Measurements from ENCODE around the gene PTBP3.

PTBP3 gene

GRCh38 chr9:112337547-112337946 is 4.1 kb upstream of the PTBP3 start:
- no peaks in the 10 kb centered on the region for H3K9me3 ChIP-seq (replicated peaks; ENCODE audit: insufficient read depth, low read length)
- H3K79me2 ChIP-seq (ENCODE audit: low read length) = peaks cover 2% of the 10 kb centered on the region
- no peaks in the 10 kb centered on the region for H3K4me1 ChIP-seq (ENCODE audit: low read length)
- H3K27me3 ChIP-seq (replicated peaks; ENCODE audit: insufficient read depth, low read length) = no peaks in the 10 kb centered on the region
- H3K9ac ChIP-seq (ENCODE audit: low read length) = no peak overlapping the region
- H4K20me1 ChIP-seq (ENCODE audit: insufficient read depth, low read length) = no peaks in the 10 kb centered on the region
- H2AFZ ChIP-seq (ENCODE audit: low read length) = no peak overlapping the region
- TF ChIP-seq EZH2phosphoT487 (IDR thresholded peaks at IDR 0.05; ENCODE audit: low read length) (no peak), EZH2 (optimal IDR thresholded peaks at IDR 0.05; ENCODE audit: low read depth, low read length) (no peak), CTCF (IDR thresholded peaks at IDR 0.05; ENCODE audit: low read length) (no peak)
- H3K27ac ChIP-seq (ENCODE audit: low read length) = no peak overlapping the region
- no peak overlapping the region for H3K4me3 ChIP-seq (ENCODE audit: low read length)
- DNase-seq = no peak
- peaks cover 14% of the 10 kb centered on the region for H3F3A ChIP-seq (ENCODE audit: insufficient read depth, low read length)
- no peak overlapping the region for H3K4me2 ChIP-seq (ENCODE audit: low read depth, low read length)
- H3K36me3 ChIP-seq (replicated peaks; ENCODE audit: insufficient read depth, low read length) = no peaks in the 10 kb centered on the region
- no peaks in the 10 kb centered on the region for H3K9me2 ChIP-seq (replicated peaks; ENCODE audit: insufficient read depth, low read length)

DNA sequence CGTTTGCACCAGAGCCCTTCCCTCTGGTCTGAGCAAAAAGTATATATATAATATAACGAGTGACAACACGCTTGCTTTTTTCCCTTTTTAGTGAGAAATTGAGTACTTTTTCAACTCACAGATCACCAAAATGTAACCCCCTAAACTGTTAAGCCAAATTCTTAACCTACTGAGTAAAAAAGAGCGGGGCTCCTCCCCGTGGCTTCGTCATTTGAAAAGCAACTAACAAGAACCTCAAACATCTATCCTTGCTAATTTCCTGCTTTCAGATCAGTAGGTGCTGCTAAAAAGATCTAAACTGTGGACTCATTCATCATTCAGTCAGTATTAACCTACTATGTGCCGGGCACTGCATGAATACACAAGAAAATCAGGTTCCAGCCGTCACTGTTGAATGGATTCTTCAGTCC is 1.0 kb upstream of the PTBP3 start:
- H3K9ac ChIP-seq (ENCODE audit: low read length) = peak overlapping the region; percentile 76
- peaks cover 9% of the 10 kb centered on the region for H3K4me1 ChIP-seq (ENCODE audit: low read length)
- H3K36me3 ChIP-seq (replicated peaks; ENCODE audit: insufficient read depth, low read length) = no peaks in the 10 kb centered on the region
- peak overlapping the region; percentile 74 for H2AFZ ChIP-seq (ENCODE audit: low read length)
- TF ChIP-seq CTCF (IDR thresholded peaks at IDR 0.05; ENCODE audit: low read length) (no peak), EZH2 (optimal IDR thresholded peaks at IDR 0.05; ENCODE audit: low read depth, low read length) (no peak), EZH2phosphoT487 (IDR thresholded peaks at IDR 0.05; ENCODE audit: low read length) (no peak)
- H3K4me3 ChIP-seq (ENCODE audit: low read length) = peak overlapping the region; percentile 84
- H3F3A ChIP-seq (ENCODE audit: insufficient read depth, low read length) = peaks cover 17% of the 10 kb centered on the region
- no peaks in the 10 kb centered on the region for H3K9me3 ChIP-seq (replicated peaks; ENCODE audit: insufficient read depth, low read length)
- H3K9me2 ChIP-seq (replicated peaks; ENCODE audit: insufficient read depth, low read length) = no peaks in the 10 kb centered on the region
- DNase-seq = peak; percentile 50
- peak overlapping the region; percentile 71; the same call in 1 of the 2 replicates for H3K27ac ChIP-seq (ENCODE audit: low read length)
- peak overlapping the region; percentile 77 for H3K4me2 ChIP-seq (ENCODE audit: low read depth, low read length)
- peaks cover 33% of the 10 kb centered on the region for H3K79me2 ChIP-seq (ENCODE audit: low read length)
- H4K20me1 ChIP-seq (ENCODE audit: insufficient read depth, low read length) = no peaks in the 10 kb centered on the region
- no peaks in the 10 kb centered on the region for H3K27me3 ChIP-seq (replicated peaks; ENCODE audit: insufficient read depth, low read length)

DNA sequence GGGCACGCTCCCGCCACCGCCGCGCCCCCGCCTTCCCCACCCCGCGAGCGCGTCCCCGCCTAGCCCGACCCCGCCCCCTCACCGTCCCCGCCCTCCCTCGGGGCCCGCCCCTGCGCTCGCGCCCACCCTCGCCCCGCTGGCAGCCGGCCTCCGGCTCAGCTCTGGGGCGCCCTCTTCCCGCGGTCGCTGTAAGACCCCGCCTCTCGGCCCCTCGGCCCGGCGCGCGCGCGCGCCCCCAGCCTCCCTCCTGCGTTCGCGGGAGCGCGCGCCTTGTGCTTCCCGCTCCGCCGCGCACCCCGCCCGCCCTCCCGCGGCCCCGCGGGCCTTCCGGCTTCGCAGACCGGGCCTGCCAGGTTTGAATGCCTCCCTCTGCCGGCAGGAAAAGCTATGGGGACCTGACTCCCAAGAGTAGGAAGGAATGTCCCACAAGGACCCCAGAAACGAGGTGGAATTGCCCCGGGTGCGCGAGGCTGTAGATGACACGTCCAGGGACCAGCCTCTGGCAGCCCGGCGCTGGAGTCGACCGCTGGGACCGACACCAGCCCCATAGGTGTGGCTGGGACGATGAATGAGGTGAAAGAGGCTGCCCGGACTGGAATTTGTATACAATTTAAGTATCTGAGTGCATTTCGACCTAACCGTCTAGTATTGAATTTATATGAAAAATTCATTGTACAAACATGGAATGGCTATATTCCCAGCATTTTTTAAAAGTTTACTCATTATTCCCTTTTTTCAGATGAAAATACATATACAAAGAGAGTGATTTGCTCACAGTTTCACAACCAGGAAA is 416 bp upstream of the PTBP3 start:
- Histone ChIP-seq H3K9ac (ENCODE audit: low read length) (peak overlapping the region; percentile 86), H4K20me1 (ENCODE audit: insufficient read depth, low read length) (no peaks in the 10 kb centered on the region), H3K4me2 (ENCODE audit: low read depth, low read length) (peak overlapping the region; percentile 77), H3K9me3 (replicated peaks; ENCODE audit: insufficient read depth, low read length) (no peaks in the 10 kb centered on the region), H3K79me2 (ENCODE audit: low read length) (peaks cover 39% of the 10 kb centered on the region), H3F3A (ENCODE audit: insufficient read depth, low read length) (peaks cover 17% of the 10 kb centered on the region), H3K4me1 (ENCODE audit: low read length) (peaks cover 9% of the 10 kb centered on the region), H3K9me2 (replicated peaks; ENCODE audit: insufficient read depth, low read length) (no peaks in the 10 kb centered on the region), H2AFZ (ENCODE audit: low read length) (peak overlapping the region; percentile 91), H3K36me3 (replicated peaks; ENCODE audit: insufficient read depth, low read length) (no peaks in the 10 kb centered on the region), H3K27ac (ENCODE audit: low read length) (peak overlapping the region; percentile 81; the same call in 1 of the 2 replicates), H3K4me3 (ENCODE audit: low read length) (peak overlapping the region; percentile 84), H3K27me3 (replicated peaks; ENCODE audit: insufficient read depth, low read length) (no peaks in the 10 kb centered on the region)
- peak; percentile 94 for DNase-seq
- TF ChIP-seq EZH2phosphoT487 (IDR thresholded peaks at IDR 0.05; ENCODE audit: low read length) (no peak), CTCF (IDR thresholded peaks at IDR 0.05; ENCODE audit: low read length) (peak; percentile 33)

Measured in MM.1S (cell line).